ENCODE measurements around the gene CD80. TPM values are rescaled to one million over a fixed set of nuclear protein-coding genes. Genes with fewer than 3 reads are reported as not detected.
"Not testable (repeated sequence)": the region's sequence is repeated elsewhere in the genome, so short reads cannot be mapped to it uniquely, and the experiment has no call there.

The CD80 gene
- total RNA-seq, 4 donors from 2014 or later = 0.13 to 1.3 TPM; not detected in 2

DNA sequence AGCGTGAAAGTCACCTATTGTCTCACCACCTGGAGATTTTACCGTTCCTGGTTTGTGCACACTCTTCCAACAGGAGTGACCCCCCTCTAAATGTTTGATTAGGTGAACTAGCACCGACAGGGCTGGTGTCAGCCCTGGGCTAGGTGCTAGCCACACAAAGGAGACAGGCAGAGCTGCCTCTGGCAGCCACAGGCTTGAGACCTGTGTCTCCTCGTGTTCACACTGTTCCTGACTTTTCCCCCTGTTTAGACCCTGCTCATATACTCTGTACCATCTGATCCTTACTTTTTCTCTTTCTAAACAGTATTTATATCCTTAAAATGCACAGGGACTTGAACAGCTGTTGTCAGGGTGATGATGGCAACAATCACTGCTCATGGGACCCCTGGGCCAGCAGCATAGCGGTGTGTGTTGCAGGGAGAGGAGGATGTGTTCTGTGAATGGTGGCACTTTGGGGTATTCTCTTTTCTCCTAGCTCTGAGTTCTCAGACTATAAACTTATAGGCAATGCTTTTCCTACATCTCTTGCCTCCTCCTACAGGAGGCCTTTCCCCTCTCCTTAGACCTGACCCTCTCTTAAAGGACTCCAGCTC, 5.5 kb downstream of the CD80 start:
- Histone ChIP-seq H3K36me3 (no peaks in the 10 kb centered on the region), H3K27me3 (no peaks in the 10 kb centered on the region), H3K9me3 (no peaks in the 10 kb centered on the region), H3K4me3 (no peak overlapping the region), H3K27ac (no peak overlapping the region), H3K4me1 (no peaks in the 10 kb centered on the region)
- intact Hi-C loops (cut with DNase I) = no loop called here
- no peak for DNase-seq
- TF ChIP-seq POLR2A (IDR thresholded peaks at IDR 0.05) = no peak
- TF ChIP-seq, protein P1, sequence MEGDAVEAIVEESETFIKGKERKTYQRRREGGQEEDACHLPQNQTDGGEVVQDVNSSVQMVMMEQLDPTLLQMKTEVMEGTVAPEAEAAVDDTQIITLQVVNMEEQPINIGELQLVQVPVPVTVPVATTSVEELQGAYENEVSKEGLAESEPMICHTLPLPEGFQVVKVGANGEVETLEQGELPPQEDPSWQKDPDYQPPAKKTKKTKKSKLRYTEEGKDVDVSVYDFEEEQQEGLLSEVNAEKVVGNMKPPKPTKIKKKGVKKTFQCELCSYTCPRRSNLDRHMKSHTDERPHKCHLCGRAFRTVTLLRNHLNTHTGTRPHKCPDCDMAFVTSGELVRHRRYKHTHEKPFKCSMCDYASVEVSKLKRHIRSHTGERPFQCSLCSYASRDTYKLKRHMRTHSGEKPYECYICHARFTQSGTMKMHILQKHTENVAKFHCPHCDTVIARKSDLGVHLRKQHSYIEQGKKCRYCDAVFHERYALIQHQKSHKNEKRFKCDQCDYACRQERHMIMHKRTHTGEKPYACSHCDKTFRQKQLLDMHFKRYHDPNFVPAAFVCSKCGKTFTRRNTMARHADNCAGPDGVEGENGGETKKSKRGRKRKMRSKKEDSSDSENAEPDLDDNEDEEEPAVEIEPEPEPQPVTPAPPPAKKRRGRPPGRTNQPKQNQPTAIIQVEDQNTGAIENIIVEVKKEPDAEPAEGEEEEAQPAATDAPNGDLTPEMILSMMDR (IDR thresholded peaks at IDR 0.05) = no peak
- WGBS, 2 donors = 56 to 63% methylated on average over 5 of the region's 5 CpGs

DNA sequence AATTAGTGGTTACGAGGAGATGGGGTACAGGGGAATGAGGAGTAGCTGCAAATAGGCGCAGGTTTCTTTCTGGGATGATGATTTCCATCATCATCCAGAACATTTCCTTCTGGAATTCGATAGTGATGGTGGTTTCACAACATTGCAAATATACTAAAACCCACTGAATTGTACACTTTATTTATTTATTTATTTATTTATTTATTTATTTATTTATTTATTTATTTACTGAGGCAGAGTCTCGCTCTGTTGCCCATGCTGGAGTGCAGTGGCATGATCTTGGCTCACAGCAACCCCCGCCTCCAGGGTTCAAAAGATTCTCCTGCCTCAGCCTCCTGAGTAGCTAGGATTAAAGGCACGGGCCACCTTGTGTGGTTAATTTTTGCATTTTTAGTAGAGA, 6.5 kb downstream of the CD80 start:
- H3K9me3 ChIP-seq; H3K4me3 ChIP-seq; intact Hi-C loops (cut with DNase I); DNase-seq; H3K27ac ChIP-seq; H3K4me1 ChIP-seq; H3K36me3 ChIP-seq; H3K27me3 ChIP-seq: not testable (repeated sequence)
- WGBS, 2 donors = 91 to 93% methylated on average over 6 of the region's 6 CpGs

DNA sequence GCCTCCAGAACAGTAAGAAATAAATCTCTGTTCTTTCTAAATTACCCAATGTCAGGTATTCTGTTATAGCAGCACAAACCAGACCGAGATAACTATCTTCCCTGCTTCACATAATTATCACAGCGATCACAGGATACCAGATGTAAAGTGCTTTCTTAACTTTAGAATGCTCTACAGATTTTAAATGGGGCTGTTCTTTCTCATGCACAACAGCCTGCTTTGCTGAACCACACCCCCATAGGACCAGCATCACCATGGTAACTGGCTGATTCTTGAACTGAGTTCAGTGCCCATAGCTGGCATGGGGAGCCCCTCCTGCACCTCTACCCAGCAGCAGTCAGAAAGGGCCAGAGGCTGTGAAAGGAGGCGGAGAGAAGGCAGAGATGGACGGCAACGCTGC, 7.8 kb downstream of the CD80 start:
- no peaks in the 10 kb centered on the region for H3K9me3 ChIP-seq
- WGBS, 2 donors = 84 to 89% methylated on average over 5 of the region's 5 CpGs
- H3K27me3 ChIP-seq = no peaks in the 10 kb centered on the region
- TF ChIP-seq, protein P1 (IDR thresholded peaks at IDR 0.05) = no peak
- no peak for TF ChIP-seq POLR2A (IDR thresholded peaks at IDR 0.05)
- H3K27ac ChIP-seq = no peak overlapping the region
- H3K4me3 ChIP-seq = no peak overlapping the region
- DNase-seq = no peak
- intact Hi-C loops (cut with DNase I) = no loop called here
- no peaks in the 10 kb centered on the region for H3K4me1 ChIP-seq
- H3K36me3 ChIP-seq = no peaks in the 10 kb centered on the region

DNA sequence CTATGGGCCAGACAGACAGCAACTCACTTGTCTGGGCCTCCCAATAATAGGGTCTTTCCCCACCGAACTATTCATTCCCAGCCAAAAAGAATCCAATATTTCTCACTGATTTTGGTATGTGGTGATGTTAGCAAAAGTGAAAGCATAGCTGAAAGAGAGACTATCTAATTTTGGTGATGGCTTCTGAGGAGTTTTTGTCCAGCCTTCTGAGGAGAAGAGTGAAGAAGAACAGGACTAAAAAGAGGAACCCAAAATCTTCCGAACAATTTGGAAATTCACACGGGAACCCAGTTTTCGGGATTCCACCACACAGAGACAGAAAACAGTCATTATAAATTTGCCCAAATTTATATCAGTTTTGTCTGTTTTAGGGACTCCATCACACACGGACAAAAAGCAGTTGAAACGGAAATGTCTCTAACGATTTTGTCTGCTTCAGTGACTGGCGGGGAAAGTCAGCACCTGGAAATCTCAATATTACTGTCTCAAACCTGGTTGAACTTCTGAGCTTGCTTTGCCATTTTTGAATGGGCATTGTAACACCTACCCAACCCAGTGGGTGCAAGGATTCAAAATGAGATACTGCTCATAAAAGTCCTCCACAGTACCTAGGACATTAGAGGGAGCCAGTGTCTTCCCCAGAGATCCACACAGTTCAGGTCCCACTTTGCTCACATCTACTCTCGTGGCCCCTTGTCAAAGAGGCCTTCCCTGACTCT, 9.1 kb downstream of the CD80 start:
- H3K9me3 ChIP-seq = no peaks in the 10 kb centered on the region
- TF ChIP-seq POLR2A (IDR thresholded peaks at IDR 0.05) = no peak
- TF ChIP-seq, protein P1 (IDR thresholded peaks at IDR 0.05) = no peak
- DNase-seq = no peak
- intact Hi-C loops (cut with DNase I) = no loop called here
- no peaks in the 10 kb centered on the region for H3K36me3 ChIP-seq
- H3K27me3 ChIP-seq = no peaks in the 10 kb centered on the region
- 82 to 88% methylated on average over 9 of the region's 9 CpGs for WGBS, 2 donors
- H3K27ac ChIP-seq = no peak overlapping the region
- no peak overlapping the region for H3K4me3 ChIP-seq
- no peaks in the 10 kb centered on the region for H3K4me1 ChIP-seq

DNA sequence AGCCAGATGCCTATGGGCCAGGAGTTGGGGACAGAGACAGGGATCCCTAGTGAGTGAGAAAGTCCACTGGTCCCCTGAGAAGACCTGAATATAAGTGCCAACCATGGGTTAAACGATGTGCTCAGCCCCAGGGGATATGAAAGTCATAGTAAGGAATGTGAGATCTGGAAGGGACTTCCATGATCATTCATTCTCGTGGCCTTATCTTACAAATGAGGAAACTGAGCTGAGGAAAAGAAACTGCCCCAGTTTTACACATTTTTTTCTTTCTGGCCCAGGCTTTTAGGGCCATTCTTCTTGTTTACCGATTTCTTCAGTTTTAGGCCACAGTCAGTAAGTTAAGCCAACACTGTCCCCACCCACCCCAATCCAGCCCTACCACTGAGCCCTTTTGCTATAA, 11.1 kb downstream of the CD80 start:
- intact Hi-C loops (cut with DNase I) = no loop called here
- H3K36me3 ChIP-seq = no peaks in the 10 kb centered on the region
- H3K27ac ChIP-seq = no peak overlapping the region
- no peaks in the 10 kb centered on the region for H3K9me3 ChIP-seq
- 43 to 59% methylated on average over 3 of the region's 3 CpGs for WGBS, 2 donors
- no peak for DNase-seq
- TF ChIP-seq, protein P1 (IDR thresholded peaks at IDR 0.05) = no peak
- no peak for TF ChIP-seq POLR2A (IDR thresholded peaks at IDR 0.05)
- H3K27me3 ChIP-seq = no peaks in the 10 kb centered on the region
- H3K4me3 ChIP-seq = no peak overlapping the region
- H3K4me1 ChIP-seq = no peaks in the 10 kb centered on the region

Measured in esophagus squamous epithelium (tissue), 5 donors.